ENCODE measurements around the gene FBXW10B.
"Not testable (repeated sequence)": the region's sequence is repeated elsewhere in the genome, so short reads cannot be mapped to it uniquely, and the experiment has no call there.

DNA sequence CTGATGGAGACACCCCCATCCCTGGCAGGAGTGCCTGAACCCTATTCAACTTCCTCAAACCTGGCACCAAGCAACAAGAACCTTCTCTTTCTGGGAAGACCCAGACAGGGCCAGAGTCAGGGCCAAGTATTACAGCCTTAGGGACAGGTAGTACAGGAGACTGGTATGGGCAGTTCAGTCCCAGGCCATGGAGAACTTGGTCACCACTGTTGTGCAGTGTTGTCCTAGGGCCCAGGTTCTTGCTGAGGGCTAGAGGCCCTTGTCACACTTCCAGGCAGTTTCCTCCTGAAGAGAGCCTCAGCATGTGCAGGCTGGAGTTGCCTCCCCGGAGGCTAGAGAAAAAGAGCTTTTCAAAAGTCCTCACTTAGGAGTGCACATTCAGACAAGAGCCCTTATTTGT, 28.7 kb downstream of the FBXW10B start:
- TF ChIP-seq EP300, POLR2AphosphoS5 (IDR thresholded peaks at IDR 0.05): not testable (repeated sequence)
- TF ChIP-seq, protein P1, sequence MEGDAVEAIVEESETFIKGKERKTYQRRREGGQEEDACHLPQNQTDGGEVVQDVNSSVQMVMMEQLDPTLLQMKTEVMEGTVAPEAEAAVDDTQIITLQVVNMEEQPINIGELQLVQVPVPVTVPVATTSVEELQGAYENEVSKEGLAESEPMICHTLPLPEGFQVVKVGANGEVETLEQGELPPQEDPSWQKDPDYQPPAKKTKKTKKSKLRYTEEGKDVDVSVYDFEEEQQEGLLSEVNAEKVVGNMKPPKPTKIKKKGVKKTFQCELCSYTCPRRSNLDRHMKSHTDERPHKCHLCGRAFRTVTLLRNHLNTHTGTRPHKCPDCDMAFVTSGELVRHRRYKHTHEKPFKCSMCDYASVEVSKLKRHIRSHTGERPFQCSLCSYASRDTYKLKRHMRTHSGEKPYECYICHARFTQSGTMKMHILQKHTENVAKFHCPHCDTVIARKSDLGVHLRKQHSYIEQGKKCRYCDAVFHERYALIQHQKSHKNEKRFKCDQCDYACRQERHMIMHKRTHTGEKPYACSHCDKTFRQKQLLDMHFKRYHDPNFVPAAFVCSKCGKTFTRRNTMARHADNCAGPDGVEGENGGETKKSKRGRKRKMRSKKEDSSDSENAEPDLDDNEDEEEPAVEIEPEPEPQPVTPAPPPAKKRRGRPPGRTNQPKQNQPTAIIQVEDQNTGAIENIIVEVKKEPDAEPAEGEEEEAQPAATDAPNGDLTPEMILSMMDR (IDR thresholded peaks at IDR 0.05), result not testable (repeated sequence)

Measured in upper lobe of left lung (tissue), 4 donors.